Tibial nerve (tissue), 3 donors: ENCODE results near the gene NAPA.

Source experiments
- CTCF ChIP-seq, 5 experiments: fragments of 200-600 bp in 3 of 5; fragments of 450-650 bp in 2 of 5; sonication (generic) in 3 of 5; IDR thresholded peaks; one replicate each; pipeline ENCODE4 v1.5.1; 2016 to 2019; ENCODE audit warnings: antibody characterized with exemption in 5 of 5, mild to moderate bottlenecking in 3 of 5, moderate library complexity in 2 of 5
- POLR2A ChIP-seq, 2 donors: fragments of 450-650 bp; IDR thresholded peaks; one replicate each; pipeline ENCODE4 v1.6.1; 2017; ENCODE audit warnings: antibody characterized with exemption in 2 of 2, mild to moderate bottlenecking in 2 of 2, moderate library complexity in 2 of 2

GRCh38 chr19:47492137-47492533 is 22.7 kb downstream of the NAPA start:
- TF ChIP-seq POLR2A (IDR thresholded peaks at IDR 0.05) (no peak), CTCF (IDR thresholded peaks at IDR 0.05) (no peak)
